ENCODE data around the gene TENT4A. TPM values are rescaled to one million over a fixed set of nuclear protein-coding genes. Genes with fewer than 3 reads are reported as not detected.

The TENT4A gene
- total and polyA plus RNA-seq, 2 of the 4 experiments (the other 2 are of a cell fraction) = 5.9 to 17.2 TPM

DNA sequence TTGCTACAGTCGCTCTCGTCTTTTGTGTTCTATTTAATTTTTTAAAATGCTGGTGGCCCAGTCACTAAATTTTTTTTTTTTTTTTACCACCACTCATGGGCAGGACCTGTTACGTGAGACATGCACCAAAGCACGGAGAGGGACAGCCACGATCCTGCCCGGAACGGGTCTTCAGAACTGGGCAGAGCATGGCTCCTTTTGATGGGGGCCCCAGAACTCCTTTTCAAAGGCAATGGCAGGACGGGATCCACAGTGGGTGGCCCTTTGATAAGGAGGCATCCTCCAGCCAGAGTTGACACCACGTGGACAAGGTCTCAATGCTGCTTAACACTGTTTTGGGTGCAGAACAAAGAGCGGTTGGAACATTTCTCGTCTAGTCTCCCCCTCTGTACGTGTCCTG is 50.0 kb downstream of the TENT4A start:
- CTCF ChIA-PET = no interaction called here
- in situ Hi-C loops (cut with MboI; ENCODE audit: low sequenced_read_pairs) = no loop called here

More for the DNA sequence above, 50.0 kb downstream of the TENT4A start:
- no peak overlapping the region for H3K4me2 ChIP-seq (ENCODE audit: low read depth, low read length)
- no peak overlapping the region for H2BK5ac ChIP-seq (ENCODE audit: low read depth, low read length, poor library complexity, severe bottlenecking)
- H4K5ac ChIP-seq (ENCODE audit: low read depth, low read length) = no peak overlapping the region
- H4K91ac ChIP-seq (ENCODE audit: insufficient read depth, low read depth, low read length) = no peak overlapping the region
- H3K27me3 ChIP-seq (ENCODE audit: control insufficient read depth, insufficient read depth, low read length) = no peaks in the 10 kb centered on the region
- H3K4me1 ChIP-seq (ENCODE audit: control insufficient read depth, insufficient read depth, low read length) = no peaks in the 10 kb centered on the region
- no peak overlapping the region for H3K27ac ChIP-seq (ENCODE audit: insufficient read depth, low read length)
- dilution Hi-C loops (cut with HindIII; ENCODE audit: low sequenced_read_pairs, unreplicated experiment) (no loop called here), intact Hi-C loops (cut with micrococcal nuclease) (no loop called here)
- TF ChIP-seq USF2 (IDR thresholded peaks at IDR 0.05; ENCODE audit: low read depth, low read length) (no peak), MXI1 (IDR thresholded peaks at IDR 0.05; ENCODE audit: borderline replicate concordance, low read depth, low read length) (no peak), CEBPB (IDR thresholded peaks at IDR 0.05; ENCODE audit: low read depth, low read length) (no peak), FOS (IDR thresholded peaks at IDR 0.05; ENCODE audit: low read depth, low read length) (no peak), SMC3 (IDR thresholded peaks at IDR 0.05; ENCODE audit: low read depth, low read length) (no peak), RCOR1 (IDR thresholded peaks at IDR 0.05; ENCODE audit: insufficient replicate concordance, low read length) (no peak), NFE2L2 (IDR thresholded peaks at IDR 0.05; ENCODE audit: low read depth, low read length) (no peak), CHD1 (IDR thresholded peaks at IDR 0.05; ENCODE audit: low read depth, low read length) (no peak), POLR2A (IDR thresholded peaks at IDR 0.05; ENCODE audit: low read depth, low read length) (no peak), RAD21 (IDR thresholded peaks at IDR 0.05; ENCODE audit: low read length) (no peak), CTCF (conservative IDR thresholded peaks at IDR 0.05; ENCODE audit: low read depth, low read length) (no peak), MAFK (IDR thresholded peaks at IDR 0.05; ENCODE audit: low read depth, low read length) (no peak), MAZ (IDR thresholded peaks at IDR 0.05; ENCODE audit: borderline replicate concordance, low read depth, low read length) (no peak), BHLHE40 (IDR thresholded peaks at IDR 0.05; ENCODE audit: low read depth, low read length) (no peak), RFX5 (IDR thresholded peaks at IDR 0.05; ENCODE audit: low read depth, low read length) (no peak)
- TF ChIP-seq, protein P1, sequence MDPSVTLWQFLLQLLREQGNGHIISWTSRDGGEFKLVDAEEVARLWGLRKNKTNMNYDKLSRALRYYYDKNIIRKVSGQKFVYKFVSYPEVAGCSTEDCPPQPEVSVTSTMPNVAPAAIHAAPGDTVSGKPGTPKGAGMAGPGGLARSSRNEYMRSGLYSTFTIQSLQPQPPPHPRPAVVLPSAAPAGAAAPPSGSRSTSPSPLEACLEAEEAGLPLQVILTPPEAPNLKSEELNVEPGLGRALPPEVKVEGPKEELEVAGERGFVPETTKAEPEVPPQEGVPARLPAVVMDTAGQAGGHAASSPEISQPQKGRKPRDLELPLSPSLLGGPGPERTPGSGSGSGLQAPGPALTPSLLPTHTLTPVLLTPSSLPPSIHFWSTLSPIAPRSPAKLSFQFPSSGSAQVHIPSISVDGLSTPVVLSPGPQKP (IDR thresholded peaks at IDR 0.05; ENCODE audit: borderline replicate concordance, low read depth, low read length) = no peak
- no peak overlapping the region for H2AK9ac ChIP-seq (replicated peaks; ENCODE audit: low read depth, low read length, poor library complexity)
- H3K79me1 ChIP-seq (ENCODE audit: low read depth in 1 of 2, low read length in 2 of 2) = no peaks in the 10 kb centered on the region
- no peak overlapping the region for H2BK15ac ChIP-seq (ENCODE audit: low read depth, low read length)
- H4K20me1 ChIP-seq (ENCODE audit: insufficient read depth, low read length) = peaks cover 5% of the 10 kb centered on the region; the same call in 1 of the 2 replicates
- H2BK120ac ChIP-seq (ENCODE audit: low read depth, low read length) = no peak overlapping the region
- ATAC-seq (ENCODE audit: low read depth) (no peak), DNase-seq (no peak)
- no peak overlapping the region for H3K4ac ChIP-seq (ENCODE audit: low read depth, low read length)
- H4K8ac ChIP-seq (ENCODE audit: low read depth in 2 of 2, low read length in 2 of 2) = no peak overlapping the region
- H3K23ac ChIP-seq (ENCODE audit: low read depth, low read length) = no peak overlapping the region
- no peak overlapping the region for H2BK20ac ChIP-seq (ENCODE audit: low read depth, low read length)
- BruUV-seq (replicated peaks) = no TSS peak
- H3K36me3 ChIP-seq (ENCODE audit: control insufficient read depth, insufficient read depth, low read length) = peaks cover 8% of the 10 kb centered on the region; the same call in 1 of the 2 replicates
- POLR2A ChIA-PET (ENCODE audit: unreplicated experiment) = no interaction called here
- WGBS, 2 experiments (ENCODE audit: extremely low coverage in 2 of 2, insufficient read length in 1 of 2) = 86% methylated on average over 5 of the region's 12 CpGs; no CpG with 5 or more reads in 1 of the 2 experiments
- H3K9ac ChIP-seq (ENCODE audit: low read depth, low read length) = no peak overlapping the region
- H3K4me3 ChIP-seq (ENCODE audit: insufficient read depth, low read depth, low read length) = no peak overlapping the region
- H3K14ac ChIP-seq (replicated peaks; ENCODE audit: low read depth, low read length) = no peak overlapping the region
- no peaks in the 10 kb centered on the region for H3K9me3 ChIP-seq (ENCODE audit: control insufficient read depth, insufficient read depth, low read length)
- H3K18ac ChIP-seq (ENCODE audit: low read depth, low read length) = no peak overlapping the region
- no peak overlapping the region for H2AFZ ChIP-seq (replicated peaks; ENCODE audit: low read length, poor library complexity)
- H3K9me1 ChIP-seq (ENCODE audit: insufficient read depth, low read length) = peaks cover 5% of the 10 kb centered on the region; the same call in 1 of the 2 replicates
- H2AK5ac ChIP-seq (ENCODE audit: low read depth, low read length) = no peak overlapping the region
- H3K56ac ChIP-seq (ENCODE audit: extremely low read depth, insufficient read depth, low read length) = no peak overlapping the region
